ENCODE data around the gene DUSP22.

DNA sequence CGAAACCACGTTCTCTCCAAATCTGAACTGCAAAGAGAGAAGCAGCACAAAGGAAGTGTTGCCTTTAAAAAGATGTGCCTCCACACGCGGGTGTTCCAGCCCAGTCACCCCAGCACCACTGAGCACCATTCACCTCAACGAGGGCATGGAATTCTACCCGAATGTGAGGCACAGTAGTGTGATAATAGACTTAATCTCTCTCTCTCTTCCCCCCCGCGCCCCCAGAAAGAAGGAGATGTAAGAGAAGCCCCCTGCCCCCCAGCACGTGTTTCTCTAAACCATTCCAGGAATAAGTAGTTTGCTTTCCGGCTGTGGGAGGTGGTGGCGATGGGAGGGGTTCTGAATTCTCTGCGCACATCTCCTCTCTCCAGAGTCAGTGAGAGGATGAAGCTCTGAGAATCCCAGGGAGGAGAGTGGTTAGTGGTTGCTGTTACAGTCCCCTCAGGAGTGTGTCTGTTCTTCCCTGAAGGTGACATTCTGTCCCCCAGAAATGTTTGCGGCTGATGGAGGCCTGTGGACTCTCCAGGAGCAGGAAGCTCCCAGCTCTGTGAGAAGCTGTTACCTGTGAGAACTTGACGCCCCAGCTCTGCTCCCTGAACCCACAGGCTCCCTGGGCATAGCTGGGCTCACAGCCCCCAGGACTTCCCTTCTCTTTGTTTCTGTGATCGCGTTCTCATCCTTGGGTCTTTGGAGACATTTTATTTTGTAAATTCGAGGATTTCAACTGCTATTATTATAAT lies 75.8 kb downstream of the DUSP22 start:
- TF ChIP-seq POLR2A (IDR thresholded peaks at IDR 0.05) (no peak), POLR2AphosphoS5 (IDR thresholded peaks at IDR 0.05) (no peak), EP300 (IDR thresholded peaks at IDR 0.05) (no peak)
- TF ChIP-seq, protein P1, sequence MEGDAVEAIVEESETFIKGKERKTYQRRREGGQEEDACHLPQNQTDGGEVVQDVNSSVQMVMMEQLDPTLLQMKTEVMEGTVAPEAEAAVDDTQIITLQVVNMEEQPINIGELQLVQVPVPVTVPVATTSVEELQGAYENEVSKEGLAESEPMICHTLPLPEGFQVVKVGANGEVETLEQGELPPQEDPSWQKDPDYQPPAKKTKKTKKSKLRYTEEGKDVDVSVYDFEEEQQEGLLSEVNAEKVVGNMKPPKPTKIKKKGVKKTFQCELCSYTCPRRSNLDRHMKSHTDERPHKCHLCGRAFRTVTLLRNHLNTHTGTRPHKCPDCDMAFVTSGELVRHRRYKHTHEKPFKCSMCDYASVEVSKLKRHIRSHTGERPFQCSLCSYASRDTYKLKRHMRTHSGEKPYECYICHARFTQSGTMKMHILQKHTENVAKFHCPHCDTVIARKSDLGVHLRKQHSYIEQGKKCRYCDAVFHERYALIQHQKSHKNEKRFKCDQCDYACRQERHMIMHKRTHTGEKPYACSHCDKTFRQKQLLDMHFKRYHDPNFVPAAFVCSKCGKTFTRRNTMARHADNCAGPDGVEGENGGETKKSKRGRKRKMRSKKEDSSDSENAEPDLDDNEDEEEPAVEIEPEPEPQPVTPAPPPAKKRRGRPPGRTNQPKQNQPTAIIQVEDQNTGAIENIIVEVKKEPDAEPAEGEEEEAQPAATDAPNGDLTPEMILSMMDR (IDR thresholded peaks at IDR 0.05), result no peak

Measured in upper lobe of left lung (tissue), 4 donors.